Keratinocyte (primary cell): ENCODE results near the gene EVI5L. TPM values are rescaled to one million over a fixed set of nuclear protein-coding genes. Genes with fewer than 3 reads are reported as not detected.

Source experiments
- DNase-seq: peaks from one replicate; pipeline ENCODE4 v3.0.0-alpha.2; 2011; ENCODE audit warnings: low read depth, missing footprints, low spot score
- FAIRE-seq: peaks from 2 replicates; lab custom pipeline; 2011; peaks lifted over from hg19 to GRCh38; lab: Jason Lieb, UNC
- H2AFZ ChIP-seq: 2 replicates; pipeline ENCODE4 v1.6.0; 2012; ENCODE audit warnings: low read length, control low read depth, inconsistent platforms; ENCODE audit not compliant: control insufficient read depth
- H3K27ac ChIP-seq: 2 replicates; pipeline ENCODE4 v1.5.1; 2011; ENCODE audit warnings: low read length; ENCODE audit not compliant: control insufficient read depth, insufficient read depth
- H3K27me3 ChIP-seq: 3 replicates; pipeline ENCODE4 v1.6.0; 2011; ENCODE audit warnings: low read length; ENCODE audit not compliant: control insufficient read depth, insufficient read depth; ENCODE audit errors: extremely low read depth
- H3K36me3 ChIP-seq, 2 experiments: 2 replicates in 1 of 2; 3 replicates in 1 of 2; pipeline ENCODE4 v1.5.1; 2011; ENCODE audit warnings: low read length in 2 of 2, mild to moderate bottlenecking in 1 of 2; ENCODE audit not compliant: control insufficient read depth in 2 of 2, insufficient read depth in 2 of 2; ENCODE audit errors: extremely low read depth in 1 of 2
- H3K4me1 ChIP-seq: 3 replicates; pipeline ENCODE4 v1.5.1; 2011; ENCODE audit warnings: low read length; ENCODE audit not compliant: control insufficient read depth, insufficient read depth; ENCODE audit errors: extremely low read depth
- H3K4me2 ChIP-seq: 3 replicates; pipeline ENCODE4 v1.6.0; 2011; ENCODE audit warnings: low read depth, low read length; ENCODE audit not compliant: control insufficient read depth, insufficient read depth; ENCODE audit errors: extremely low read depth
- H3K4me3 ChIP-seq, 3 experiments: fragments of 200-600 bp in 1 of 3; sonication (generic) in 1 of 3; 2 replicates in 2 of 3; 3 replicates in 1 of 3; pipeline ENCODE4 v1.5.1; 2011 to 2016; ENCODE audit warnings: low read length in 3 of 3, mild to moderate bottlenecking in 3 of 3, control low read depth in 2 of 3, inconsistent platforms in 1 of 3, low read depth in 1 of 3, mixed read lengths in 1 of 3, mixed run types in 1 of 3, moderate library complexity in 1 of 3; ENCODE audit not compliant: control insufficient read depth in 2 of 3, insufficient read depth in 2 of 3; ENCODE audit errors: extremely low read depth in 1 of 3
- H3K79me2 ChIP-seq: 2 replicates; pipeline ENCODE4 v1.6.0; 2012; ENCODE audit warnings: low read length; ENCODE audit not compliant: control insufficient read depth, insufficient read depth
- H3K9ac ChIP-seq: 3 replicates; pipeline ENCODE4 v1.6.0; 2011; ENCODE audit warnings: low read length; ENCODE audit not compliant: control insufficient read depth, insufficient read depth; ENCODE audit errors: extremely low read depth
- H3K9me1 ChIP-seq: 3 replicates; pipeline ENCODE4 v1.6.0; 2011; ENCODE audit warnings: low read length; ENCODE audit not compliant: control insufficient read depth, insufficient read depth; ENCODE audit errors: extremely low read depth
- H3K9me3 ChIP-seq: 2 replicates; pipeline ENCODE4 v1.5.1; 2012; ENCODE audit warnings: low read depth, low read length; ENCODE audit not compliant: control insufficient read depth
- H4K20me1 ChIP-seq: 3 replicates; pipeline ENCODE4 v1.6.0; 2011; ENCODE audit warnings: low read length; ENCODE audit not compliant: control insufficient read depth, insufficient read depth; ENCODE audit errors: extremely low read depth
- EZH2 ChIP-seq: IDR thresholded peaks from one replicate; pipeline ENCODE4 v1.6.1; 2012; ENCODE audit warnings: inconsistent platforms, mild to moderate bottlenecking, low read length, moderate library complexity
- dilution Hi-C: fragments of 300-500 bp; cut with MboI; formaldehyde crosslinking; loops from one replicate; pipeline ENCODE4 v1.7.0; 2020; ENCODE audit warnings: low sequenced_read_pairs; ENCODE audit not compliant: extremely low pct_ligation_motif_present
- polyA plus RNA-seq, 5 experiments: library from polyadenylated mRNA; depleted of rRNA in 3 of 5; stranded (reverse) in 3 of 5; stranded (forward) in 1 of 5; unstranded in 1 of 5; fragments of >200 nt; gene quantifications; 1 replicate in 1 of 5; 2 replicates in 3 of 5; 3 replicates in 1 of 5; pipeline versions ENCODE4 v1.2.1 to v1.2.3, GENCODE V29; 2011 to 2012; ENCODE audit warnings: missing spikeins in 2 of 5, low read depth in 1 of 5, low replicate concordance in 1 of 5
- TF ChIP-seq, protein P1 (sequence below), 3 experiments: IDR thresholded peaks in 1 of 3; conservative IDR thresholded peaks in 1 of 3; optimal IDR thresholded peaks in 1 of 3; 2 replicates in 2 of 3; 3 replicates in 1 of 3; pipeline versions ENCODE3 to v1.5.1; 2011; ENCODE audit warnings: low read length in 3 of 3, mild to moderate bottlenecking in 3 of 3, moderate library complexity in 2 of 3, control low read depth in 1 of 3, inconsistent platforms in 1 of 3; ENCODE audit not compliant: insufficient read depth in 2 of 3; ENCODE audit errors: extremely low read depth in 1 of 3

EVI5L gene
- polyA plus RNA-seq, 1 donor (not counting 4 experiments of a cell fraction or from before 2014, with no cell fraction given) = 7.5 TPM

DNA sequence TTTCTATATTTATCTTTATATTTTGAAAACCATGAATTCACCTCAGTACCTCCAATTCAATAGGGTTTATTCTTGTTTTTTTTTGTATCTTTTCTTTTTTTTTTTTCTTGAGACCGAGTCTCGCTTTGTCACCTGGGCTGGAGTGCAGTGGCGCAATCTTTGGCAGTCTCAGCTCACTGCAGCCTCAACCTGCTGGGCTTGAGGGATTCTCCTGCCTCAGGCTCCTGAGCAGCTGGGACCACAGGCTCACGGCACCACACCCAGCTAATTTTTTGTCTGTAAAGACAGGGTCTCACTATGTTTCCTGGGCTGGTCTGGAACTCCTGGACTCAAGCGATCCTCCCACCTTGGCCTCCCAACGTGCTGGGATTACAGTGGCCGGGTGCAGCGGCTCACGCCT, 23.1 kb upstream of the EVI5L start:
- DNase-seq = no peak
- dilution Hi-C loops = no loop called here
- no peak overlapping the region for H3K27ac ChIP-seq
- no peak overlapping the region for H3K4me3 ChIP-seq
- no peaks in the 10 kb centered on the region for H3K27me3 ChIP-seq
- H3K9me3 ChIP-seq = peaks cover 2% of the 10 kb centered on the region
- H4K20me1 ChIP-seq = no peaks in the 10 kb centered on the region
- H2AFZ ChIP-seq = no peak overlapping the region
- no peak for FAIRE-seq
- TF ChIP-seq, protein P1, sequence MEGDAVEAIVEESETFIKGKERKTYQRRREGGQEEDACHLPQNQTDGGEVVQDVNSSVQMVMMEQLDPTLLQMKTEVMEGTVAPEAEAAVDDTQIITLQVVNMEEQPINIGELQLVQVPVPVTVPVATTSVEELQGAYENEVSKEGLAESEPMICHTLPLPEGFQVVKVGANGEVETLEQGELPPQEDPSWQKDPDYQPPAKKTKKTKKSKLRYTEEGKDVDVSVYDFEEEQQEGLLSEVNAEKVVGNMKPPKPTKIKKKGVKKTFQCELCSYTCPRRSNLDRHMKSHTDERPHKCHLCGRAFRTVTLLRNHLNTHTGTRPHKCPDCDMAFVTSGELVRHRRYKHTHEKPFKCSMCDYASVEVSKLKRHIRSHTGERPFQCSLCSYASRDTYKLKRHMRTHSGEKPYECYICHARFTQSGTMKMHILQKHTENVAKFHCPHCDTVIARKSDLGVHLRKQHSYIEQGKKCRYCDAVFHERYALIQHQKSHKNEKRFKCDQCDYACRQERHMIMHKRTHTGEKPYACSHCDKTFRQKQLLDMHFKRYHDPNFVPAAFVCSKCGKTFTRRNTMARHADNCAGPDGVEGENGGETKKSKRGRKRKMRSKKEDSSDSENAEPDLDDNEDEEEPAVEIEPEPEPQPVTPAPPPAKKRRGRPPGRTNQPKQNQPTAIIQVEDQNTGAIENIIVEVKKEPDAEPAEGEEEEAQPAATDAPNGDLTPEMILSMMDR (optimal IDR thresholded peaks at IDR 0.05 in 1 of 3, IDR thresholded peaks at IDR 0.05 in 1 of 3, conservative IDR thresholded peaks at IDR 0.05 in 1 of 3; ENCODE audit: extremely low read depth in 1 of 3, insufficient read depth in 2 of 3, low read length in 3 of 3) = no peak
- no peak for TF ChIP-seq EZH2
- peaks cover 16% of the 10 kb centered on the region for H3K4me1 ChIP-seq
- no peaks in the 10 kb centered on the region for H3K79me2 ChIP-seq
- no peaks in the 10 kb centered on the region for H3K9me1 ChIP-seq
- no peaks in the 10 kb centered on the region for H3K36me3 ChIP-seq
- no peak overlapping the region for H3K4me2 ChIP-seq
- no peak overlapping the region for H3K9ac ChIP-seq

DNA sequence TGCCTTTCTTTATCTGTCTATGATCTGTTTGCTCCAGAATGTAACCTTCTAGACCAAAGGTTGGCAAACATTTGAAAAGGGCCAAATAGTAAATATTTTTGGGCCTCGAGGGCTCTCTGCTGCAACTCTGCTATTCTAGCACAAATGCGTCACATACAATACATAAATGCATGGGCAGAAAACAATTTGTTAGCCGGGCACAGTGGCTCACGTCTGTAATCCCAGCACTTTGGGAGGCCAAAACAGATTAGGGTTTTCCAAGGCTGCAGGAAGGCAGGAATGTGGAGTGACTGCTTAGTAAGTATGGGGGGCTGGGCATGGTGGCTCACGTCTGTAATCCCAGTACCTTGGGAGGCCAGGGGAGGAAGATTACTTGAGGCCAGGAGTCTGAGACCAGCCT, 21.9 kb upstream of the EVI5L start:
- no peak for DNase-seq

More for the DNA sequence above, 21.9 kb upstream of the EVI5L start:
- FAIRE-seq = no peak
- TF ChIP-seq, protein P1 (optimal IDR thresholded peaks at IDR 0.05 in 1 of 3, IDR thresholded peaks at IDR 0.05 in 1 of 3, conservative IDR thresholded peaks at IDR 0.05 in 1 of 3; ENCODE audit: extremely low read depth in 1 of 3, insufficient read depth in 2 of 3, low read length in 3 of 3) = no peak
- no peak for TF ChIP-seq EZH2
- Histone ChIP-seq H3K4me1 (peaks cover 22% of the 10 kb centered on the region), H3K9me1 (no peaks in the 10 kb centered on the region), H3K27me3 (no peaks in the 10 kb centered on the region), H4K20me1 (no peaks in the 10 kb centered on the region), H3K9me3 (peaks cover 2% of the 10 kb centered on the region), H3K4me2 (no peak overlapping the region), H3K36me3 (no peaks in the 10 kb centered on the region), H3K27ac (no peak overlapping the region), H3K4me3 (no peak overlapping the region), H3K9ac (no peak overlapping the region), H2AFZ (no peak overlapping the region), H3K79me2 (no peaks in the 10 kb centered on the region)
- dilution Hi-C loops = no loop called here
